NAMALWA (cell line): ENCODE measurements around the gene CDK8.
"Not testable (repeated sequence)": the region's sequence is repeated elsewhere in the genome, so short reads cannot be mapped to it uniquely, and the experiment has no call there.

Experiments
- DNase-seq: peaks from one replicate; pipeline ENCODE4 v3.0.0-alpha.2; 2015; ENCODE audit warnings: low spot score

The CDK8 gene

GRCh38 chr13:26253787-26254582 lies at the start of gene CDK8:
TSS of gene CDK8 (plus strand) at chr13:26254129. CDS start at chr13:26254642, 513 bp downstream.
- peak; percentile 93 for DNase-seq

GRCh38 chr13:26208287-26208686 lies 45.6 kb upstream of the CDK8 start:
- DNase-seq: no peak

GRCh38 chr13:26213345-26213744 lies 40.6 kb upstream of the CDK8 start:
- no peak for DNase-seq

GRCh38 chr13:26213982-26214381 lies 39.9 kb upstream of the CDK8 start:
- no peak for DNase-seq

DNA sequence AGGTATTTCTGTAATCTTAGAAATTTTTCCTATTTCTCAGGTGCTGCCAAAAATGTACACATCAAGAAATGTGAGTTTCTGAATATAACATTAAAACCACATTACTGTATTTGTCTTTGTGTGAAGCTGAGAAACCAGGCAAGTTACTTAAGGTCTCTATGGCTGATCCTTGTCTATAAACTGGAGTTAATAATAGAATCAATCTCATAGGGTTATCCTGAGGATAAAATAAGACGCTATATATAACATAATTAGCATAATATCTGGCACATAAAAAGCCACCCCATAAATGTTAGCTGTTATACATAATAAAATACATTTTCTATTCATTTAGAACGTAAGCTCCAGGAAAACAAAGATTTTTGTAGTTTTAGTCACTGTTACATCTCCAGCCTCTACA lies 37.9 kb upstream of the CDK8 start:
- DNase-seq: no peak

GRCh38 chr13:26219726-26220125 lies 34.2 kb upstream of the CDK8 start:
- no peak for DNase-seq

GRCh38 chr13:26220575-26220974 lies 33.4 kb upstream of the CDK8 start:
- DNase-seq: no peak

DNA sequence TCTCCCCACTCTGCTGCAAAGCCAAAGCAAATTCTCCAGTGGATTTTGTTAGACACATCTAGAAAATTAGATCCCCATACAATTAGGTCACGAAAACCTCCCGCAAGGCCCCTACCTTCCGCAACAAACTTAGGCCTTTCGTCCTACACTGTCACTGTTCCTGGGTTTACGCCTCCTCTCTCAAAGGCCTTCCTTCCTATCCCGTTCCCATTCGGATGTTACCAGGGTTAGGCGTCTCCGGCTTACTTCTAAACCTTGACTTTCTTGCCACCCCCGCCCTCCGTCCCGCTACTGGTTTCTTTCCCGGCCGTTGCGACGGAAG lies 32.6 kb upstream of the CDK8 start:
- no peak for DNase-seq

DNA sequence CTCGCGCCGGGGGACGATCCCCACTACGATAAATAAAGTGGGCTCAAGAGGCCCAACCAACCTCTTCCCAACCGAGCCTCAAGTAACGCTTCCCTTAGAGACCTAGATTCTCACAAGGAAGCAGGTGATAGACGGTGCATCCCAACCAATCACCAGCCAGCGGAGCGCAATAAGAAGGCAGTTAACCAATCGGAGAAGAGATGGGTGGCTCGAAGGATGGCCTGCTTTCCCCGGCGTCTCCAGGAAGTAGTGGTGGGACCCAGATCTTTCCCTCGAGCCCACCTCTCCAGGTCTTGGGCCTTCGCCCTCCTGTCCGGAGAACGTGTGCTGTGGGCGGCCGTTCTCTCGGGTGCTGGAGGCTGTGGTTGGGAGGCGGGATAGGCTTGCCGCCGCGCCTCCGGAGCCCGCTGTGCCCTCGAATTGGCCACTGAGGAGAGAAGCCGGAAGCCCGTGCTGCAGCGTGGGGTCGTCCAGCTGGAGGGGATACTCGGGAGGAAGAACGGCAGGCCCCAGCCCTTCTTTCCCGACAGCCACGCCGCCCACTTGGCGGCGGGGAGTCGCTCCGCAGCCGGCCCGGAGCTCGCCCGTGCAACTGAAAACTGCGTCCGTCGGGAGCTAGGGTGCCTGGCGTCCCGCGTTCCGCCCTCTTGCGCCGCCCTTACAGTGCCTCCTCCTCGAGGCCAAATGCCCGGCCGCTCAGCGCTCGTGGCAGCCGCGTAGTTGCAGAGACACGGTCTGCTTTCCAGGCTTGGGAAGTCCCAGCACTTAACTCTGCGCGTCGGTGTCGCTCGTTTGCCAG lies 32.0 kb upstream of the CDK8 start, which contains the start of gene RNF6:
RNF6 (minus strand) TSS at position 594 of the 799 bp plus-strand sequence. CDS start 2,665 bp downstream, outside the sequence.
- peak; percentile 96 for DNase-seq

DNA sequence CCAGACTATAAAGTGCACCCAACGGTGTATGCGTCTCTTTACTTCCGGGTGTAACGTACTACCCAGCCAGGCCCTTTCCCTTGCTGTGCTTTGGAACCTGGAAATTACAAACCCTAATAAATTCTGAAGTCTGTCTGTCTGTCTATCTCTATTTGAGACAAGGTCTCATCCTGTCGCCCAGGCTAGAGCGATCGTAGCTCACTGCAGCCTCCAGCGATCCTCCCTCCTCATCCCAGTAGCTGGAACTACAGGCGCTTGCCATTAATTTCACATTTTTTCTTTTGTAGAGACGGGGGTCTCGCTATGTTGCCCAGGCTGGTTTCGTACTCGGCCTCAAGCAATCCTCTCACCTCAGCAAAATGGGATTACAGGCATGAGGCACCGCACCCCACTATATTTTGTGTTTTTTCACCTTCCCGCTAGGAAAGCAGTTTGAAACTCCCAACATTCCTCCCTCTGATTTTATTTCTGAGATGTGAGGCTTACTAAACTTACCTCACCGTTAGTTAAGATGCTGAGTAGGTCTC lies 31.3 kb upstream of the CDK8 start:
- no peak for DNase-seq

GRCh38 chr13:26225896-26226617 lies 27.9 kb upstream of the CDK8 start:
- DNase-seq: no peak

DNA sequence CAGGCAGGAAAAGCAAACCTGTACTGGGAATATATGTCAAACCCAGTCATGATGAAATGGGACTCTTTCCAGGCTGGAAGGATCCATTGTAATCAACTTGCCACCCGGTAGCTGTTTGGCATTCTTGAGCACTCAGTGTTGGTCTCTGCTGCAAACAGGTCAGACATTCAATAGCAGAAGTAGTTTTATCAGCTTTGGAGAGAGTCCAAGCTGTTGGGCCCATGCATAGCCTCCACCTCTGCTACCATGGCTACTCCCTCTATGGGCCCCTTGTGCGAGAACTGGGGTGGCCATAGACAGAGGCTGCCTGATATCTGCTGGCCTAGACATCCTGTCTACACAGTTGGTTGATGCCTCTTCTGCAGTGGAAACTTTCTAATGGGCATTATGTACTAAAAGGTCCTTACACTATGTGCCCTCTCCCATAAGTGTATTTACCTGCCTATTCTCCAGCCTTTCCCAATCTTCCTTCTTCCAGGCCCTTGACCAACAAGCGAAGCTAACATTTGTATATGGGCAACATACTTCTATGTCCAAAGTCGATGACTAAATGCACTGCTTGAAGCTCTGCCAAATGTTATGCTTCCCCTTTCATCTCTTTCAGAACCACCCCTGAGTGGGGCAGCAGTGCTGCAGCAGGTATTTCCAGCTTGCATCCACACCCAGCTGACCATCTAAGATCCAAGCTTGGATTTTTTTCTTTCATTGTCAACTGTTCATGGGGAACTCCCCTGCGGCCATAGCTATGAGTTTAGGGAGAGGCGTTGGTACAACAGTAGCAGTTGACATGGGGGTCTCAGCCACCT lies 26.6 kb upstream of the CDK8 start:
- DNase-seq: no peak

- no peak for DNase-seq
These were observed 25.8 kb upstream of the CDK8 start for GRCh38 chr13:26228096-26228495.

DNA sequence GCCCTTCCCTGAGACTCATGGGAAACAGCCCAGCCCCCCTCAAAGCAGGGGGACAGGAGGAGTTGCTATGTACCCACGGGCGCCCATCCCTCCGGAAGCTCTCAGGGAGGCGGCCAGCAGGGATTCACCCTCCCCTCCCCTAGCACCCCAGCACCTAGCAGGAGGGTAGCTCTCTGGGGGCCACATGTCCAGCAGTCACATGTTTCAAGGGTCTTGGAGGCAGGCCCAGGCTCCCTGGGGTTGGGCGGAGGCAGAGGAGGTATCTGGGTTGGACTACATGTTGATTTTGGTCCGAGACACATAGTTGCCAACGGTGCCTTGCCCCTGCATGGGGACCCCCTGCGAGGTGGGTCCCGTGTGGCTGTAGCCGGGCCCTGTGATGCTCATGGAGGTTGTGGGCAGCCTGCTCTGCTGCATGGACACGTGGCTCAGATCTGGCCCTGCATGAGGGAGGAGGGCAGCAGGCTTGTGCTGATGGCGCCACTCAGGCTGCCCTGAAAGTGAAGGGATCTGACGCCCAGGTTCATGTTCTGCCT lies 24.8 kb upstream of the CDK8 start:
- no peak for DNase-seq

GRCh38 chr13:26230703-26231102 lies 23.2 kb upstream of the CDK8 start:
- DNase-seq: no peak

GRCh38 chr13:26236296-26236695 lies 17.6 kb upstream of the CDK8 start:
- DNase-seq: no peak

- no peak for DNase-seq
These were observed 7.8 kb upstream of the CDK8 start for GRCh38 chr13:26246154-26246553.

DNA sequence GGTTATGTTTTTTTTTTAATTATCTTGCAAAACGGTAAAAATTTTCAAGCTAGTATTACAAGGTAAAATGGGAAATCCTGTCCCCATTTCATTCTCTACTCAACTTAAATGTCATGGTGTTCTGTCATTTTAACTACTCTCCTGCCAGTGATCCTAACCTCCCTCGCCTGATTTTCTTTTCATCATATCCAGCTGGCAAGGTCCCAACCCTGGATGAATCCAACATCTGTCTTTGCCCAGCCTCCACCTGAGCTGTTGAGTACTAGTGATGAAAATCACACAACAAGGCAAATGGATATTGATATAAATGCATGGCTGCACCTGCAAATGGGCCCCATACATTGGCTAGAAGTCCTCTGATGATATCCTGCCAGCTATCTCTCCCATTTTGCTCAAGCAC lies 6.9 kb upstream of the CDK8 start:
- DNase-seq: no peak

DNA sequence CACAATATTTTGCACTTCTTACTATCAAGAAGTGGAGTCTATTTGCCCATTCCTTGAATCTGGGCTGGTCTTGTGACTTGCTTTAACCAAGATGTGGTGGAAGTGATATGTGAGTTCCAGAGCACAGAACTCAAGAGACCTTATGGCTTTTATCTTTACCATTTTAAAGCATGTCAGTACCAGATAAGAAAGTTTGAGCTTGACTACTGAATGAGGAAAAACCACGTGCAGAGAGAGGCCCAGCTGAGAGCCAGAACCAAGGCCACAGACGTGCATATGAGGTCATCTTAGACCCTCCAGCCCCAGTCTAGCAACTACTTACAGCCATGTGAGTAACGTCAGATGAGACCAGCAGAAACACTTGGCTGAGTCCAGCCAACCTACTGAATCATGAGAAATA lies 6.3 kb upstream of the CDK8 start:
- no peak for DNase-seq

GRCh38 chr13:26249551-26249950 lies 4.4 kb upstream of the CDK8 start:
- no peak for DNase-seq

GRCh38 chr13:26252006-26252405 lies 1.9 kb upstream of the CDK8 start:
- DNase-seq: not testable (repeated sequence)
